Hippocampal formation (tissue), 2 donors: Measurements from ENCODE around the gene JMJD1C.
"Not testable (repeated sequence)": the region's sequence is repeated elsewhere in the genome, so short reads cannot be mapped to it uniquely, and the experiment has no call there.

Experiments used
- DNase-seq, 2 donors: peaks; one replicate each; lab custom pipeline; 2025; lab: John Stamatoyannopoulos, UW

JMJD1C gene

GRCh38 chr10:63261496-63261895, 204.3 kb downstream of the JMJD1C start:
- no peak for DNase-seq

GRCh38 chr10:63260860-63261251, 204.9 kb downstream of the JMJD1C start:
- no peak for DNase-seq

DNA sequence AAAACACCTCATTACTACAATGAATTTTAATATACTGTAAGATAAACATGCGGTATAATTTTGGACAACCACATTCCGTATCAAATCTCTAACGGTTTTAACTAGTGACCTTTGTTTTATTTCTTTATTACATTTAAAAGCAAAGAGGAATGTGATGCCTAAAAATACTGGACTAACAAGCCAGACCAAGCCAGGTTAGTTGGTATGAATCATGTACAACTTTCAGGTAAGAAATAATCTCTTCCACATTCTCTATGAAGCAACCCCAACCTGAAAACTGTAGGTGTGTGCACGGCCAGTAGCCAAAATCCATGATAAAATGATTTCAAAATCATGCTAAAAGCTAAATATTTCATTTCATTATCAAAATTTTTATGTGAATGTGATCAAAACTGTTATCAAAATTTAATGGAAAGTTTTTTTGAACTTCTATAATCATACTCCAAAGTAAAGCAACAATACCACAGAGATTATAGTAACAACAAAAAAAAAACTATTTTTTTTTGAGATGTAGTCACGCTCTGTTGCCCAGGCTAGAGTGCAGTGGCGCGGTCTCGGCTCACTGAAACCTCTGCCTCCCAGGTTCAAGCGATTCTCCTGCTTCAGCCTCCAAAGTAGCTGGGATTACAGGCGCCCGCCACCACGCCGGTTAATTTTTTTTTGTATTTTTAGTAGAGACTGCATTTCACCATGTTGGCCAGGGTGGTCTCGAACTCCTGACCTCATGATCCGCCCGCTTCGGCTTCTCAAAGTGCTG, 205.5 kb downstream of the JMJD1C start:
- DNase-seq = no peak

- no peak for DNase-seq
Measured at GRCh38 chr10:63258920-63259678, 206.7 kb downstream of the JMJD1C start.

DNA sequence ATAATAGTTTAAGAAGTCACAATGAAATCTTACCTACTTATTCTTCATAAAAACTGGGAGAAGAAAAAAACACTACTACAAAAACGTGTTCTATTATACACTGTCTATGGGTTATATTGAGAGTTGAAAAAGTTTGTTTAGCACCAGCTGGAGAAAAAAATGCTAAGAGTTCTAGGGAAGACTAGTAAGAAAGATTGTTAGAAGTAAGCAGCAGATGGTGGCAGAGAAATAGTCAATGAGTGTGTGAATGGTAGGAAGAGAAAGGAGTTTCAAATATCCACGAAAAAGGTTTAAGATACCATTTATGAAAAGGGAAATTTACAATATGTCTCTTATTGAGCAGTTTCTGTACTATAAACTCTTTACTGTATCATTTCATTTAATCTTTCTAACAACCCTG, 208.0 kb downstream of the JMJD1C start:
- DNase-seq = no peak

GRCh38 chr10:63256009-63256773, 209.6 kb downstream of the JMJD1C start:
- DNase-seq = no peak

DNA sequence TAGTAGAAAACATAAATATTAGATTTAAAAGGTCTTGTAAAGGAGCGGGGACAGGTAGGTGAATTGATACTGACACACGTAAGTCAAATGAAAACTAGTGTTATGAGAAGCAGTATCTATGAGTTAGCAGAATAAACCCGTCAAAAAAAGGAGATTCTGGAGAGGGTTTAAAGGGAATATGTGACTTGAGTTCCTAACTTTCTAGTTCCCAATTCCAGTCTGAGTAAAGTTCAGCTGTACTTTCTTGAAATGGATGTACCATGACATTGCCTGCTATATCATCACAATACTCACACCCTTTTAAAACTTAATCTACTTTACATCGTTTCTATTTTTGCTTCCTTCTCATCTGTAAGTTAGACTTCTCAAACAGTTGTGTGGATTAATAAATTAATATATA, 210.5 kb downstream of the JMJD1C start:
- DNase-seq = no peak

GRCh38 chr10:63253040-63253439, 212.7 kb downstream of the JMJD1C start:
- DNase-seq = no peak

GRCh38 chr10:63252095-63252762, 213.5 kb downstream of the JMJD1C start:
- DNase-seq = no peak

- no peak for DNase-seq
Measured at GRCh38 chr10:63250032-63250431, 215.7 kb downstream of the JMJD1C start.

DNA sequence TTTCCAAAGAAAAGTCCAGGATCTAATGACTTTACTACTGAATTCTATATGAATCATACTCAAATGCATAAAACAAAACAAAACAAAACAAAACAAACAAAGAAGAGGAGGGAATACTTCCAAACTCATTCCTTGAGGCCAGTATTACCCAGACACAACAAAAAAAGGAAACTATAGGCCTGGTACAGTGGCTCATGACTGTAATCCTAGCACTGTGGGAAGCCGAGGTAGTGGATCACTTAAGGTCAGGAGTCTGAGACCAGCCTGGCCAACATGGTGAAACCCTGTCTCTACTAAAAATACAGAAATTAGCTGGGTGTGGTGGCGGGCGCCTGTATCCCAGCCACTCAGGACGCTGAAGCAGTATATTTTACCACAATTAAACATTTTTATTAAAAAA, 218.0 kb downstream of the JMJD1C start:
- DNase-seq = no peak

DNA sequence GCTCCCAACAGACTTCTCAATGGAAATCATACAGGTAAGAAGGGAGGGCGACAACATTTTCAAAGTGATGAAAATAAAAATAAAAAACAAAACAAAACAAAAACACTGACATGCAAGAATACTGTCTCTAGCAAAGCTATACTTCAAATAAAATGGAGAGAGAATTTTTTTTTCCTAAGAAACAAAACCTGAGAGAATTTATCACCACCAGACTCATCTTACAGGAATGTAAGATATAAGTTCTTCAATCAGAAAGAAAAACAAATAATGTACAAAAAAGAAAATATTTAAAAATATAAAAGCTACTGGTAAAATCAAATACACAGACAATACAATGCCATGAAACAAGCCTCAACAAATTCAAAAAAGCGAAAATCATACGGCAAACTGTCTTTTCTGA, 219.4 kb downstream of the JMJD1C start:
- DNase-seq = no peak

DNA sequence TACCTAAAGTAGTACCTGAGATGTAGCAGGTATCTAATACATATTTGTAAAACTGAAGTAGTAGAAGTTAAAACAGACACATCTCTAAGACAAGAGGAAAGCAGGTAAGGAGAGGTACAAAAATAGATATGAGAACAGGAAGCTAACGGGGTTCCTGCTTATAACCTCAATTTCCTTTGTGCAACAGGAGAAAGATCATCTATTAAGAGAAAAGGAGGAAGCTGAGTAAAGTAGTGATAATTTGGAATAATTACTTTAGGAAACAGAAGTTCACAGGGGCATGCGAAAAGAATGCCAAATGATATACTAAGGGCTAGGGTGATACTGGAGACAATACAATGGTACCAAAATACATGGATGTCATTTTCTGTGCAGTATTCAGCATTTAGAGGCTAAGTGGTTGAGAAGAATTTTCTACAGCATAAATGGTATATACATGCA, 223.9 kb downstream of the JMJD1C start:
- no peak for DNase-seq

DNA sequence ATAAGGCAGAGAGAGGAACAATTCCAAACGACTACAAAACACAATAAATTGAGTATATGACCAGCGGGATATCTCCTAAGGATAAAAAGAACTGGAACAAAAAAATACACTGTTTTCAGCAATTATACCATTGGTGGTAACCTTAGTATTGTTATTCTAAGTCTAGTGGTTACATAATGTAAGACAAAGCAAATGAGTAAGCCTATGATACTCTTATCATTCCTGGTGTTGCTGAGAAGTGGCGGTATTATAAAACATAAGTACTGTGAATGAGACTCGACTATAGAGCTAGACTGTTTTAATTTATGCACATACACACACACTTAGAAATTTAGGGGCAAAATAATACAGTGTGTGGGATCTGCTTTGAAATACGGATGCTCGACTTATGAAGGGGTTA, 225.0 kb downstream of the JMJD1C start:
- no peak for DNase-seq

DNA sequence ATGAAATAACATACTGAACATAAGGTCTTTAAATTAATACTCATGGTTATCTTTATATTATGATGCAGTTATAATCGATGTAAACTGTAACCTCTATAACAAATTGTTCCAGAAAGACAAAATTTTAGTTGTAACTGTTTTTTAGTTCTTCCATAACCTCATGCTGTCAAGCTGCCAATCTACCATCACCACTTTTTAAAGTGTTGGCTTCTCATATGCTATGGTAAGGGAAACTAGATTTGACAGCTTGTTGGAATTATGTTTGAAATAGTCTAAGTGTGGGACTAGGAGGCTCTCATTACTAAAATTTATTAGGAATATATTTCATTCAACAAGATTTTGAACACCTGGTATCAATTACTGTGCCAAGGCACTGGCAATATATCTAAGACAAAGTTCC, 227.3 kb downstream of the JMJD1C start:
- no peak for DNase-seq

DNA sequence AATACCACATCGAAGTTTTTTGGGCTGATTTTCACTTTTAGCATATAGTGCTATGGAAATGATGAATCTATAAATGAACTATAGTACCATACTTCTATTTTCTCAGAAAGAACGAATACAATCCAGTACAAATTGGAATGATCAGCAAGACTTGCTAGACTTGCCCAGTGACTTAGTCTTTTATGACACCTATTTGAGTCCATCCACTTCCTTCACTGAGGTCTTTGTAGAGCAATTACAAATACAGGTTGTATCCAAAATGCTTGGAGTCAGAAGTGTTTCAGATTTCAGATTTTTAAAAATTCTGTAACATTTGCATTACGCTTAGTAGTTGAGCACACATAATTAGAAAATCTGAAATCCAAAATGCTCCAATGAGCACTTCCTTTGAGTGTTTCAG, 228.4 kb downstream of the JMJD1C start:
- DNase-seq = no peak

GRCh38 chr10:63236113-63236935, 229.5 kb downstream of the JMJD1C start:
- DNase-seq = no peak

DNA sequence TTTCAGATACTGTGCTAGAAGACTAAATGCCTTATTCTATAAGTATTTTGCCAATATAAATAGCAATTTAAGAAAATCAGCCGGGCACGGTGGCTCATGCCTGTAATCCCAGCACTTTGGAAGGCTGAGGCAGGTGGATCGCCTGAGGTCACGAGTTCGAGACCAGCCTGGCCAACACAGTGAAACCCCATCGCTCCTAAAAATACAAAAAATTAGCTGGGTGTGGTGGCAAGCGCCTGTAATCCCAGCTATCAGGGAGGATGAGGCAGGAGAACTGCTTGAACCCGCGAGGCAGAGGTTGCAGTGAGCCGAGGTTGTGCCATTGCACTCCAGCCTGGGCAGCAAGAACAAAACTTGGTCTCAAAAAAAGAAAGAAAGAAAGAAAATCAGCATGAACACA, 230.6 kb downstream of the JMJD1C start:
- not testable (repeated sequence) for DNase-seq

GRCh38 chr10:63229161-63229560, 236.6 kb downstream of the JMJD1C start:
- DNase-seq = no peak

- DNase-seq = no peak
Measured at GRCh38 chr10:63228237-63228636, 237.5 kb downstream of the JMJD1C start.

DNA sequence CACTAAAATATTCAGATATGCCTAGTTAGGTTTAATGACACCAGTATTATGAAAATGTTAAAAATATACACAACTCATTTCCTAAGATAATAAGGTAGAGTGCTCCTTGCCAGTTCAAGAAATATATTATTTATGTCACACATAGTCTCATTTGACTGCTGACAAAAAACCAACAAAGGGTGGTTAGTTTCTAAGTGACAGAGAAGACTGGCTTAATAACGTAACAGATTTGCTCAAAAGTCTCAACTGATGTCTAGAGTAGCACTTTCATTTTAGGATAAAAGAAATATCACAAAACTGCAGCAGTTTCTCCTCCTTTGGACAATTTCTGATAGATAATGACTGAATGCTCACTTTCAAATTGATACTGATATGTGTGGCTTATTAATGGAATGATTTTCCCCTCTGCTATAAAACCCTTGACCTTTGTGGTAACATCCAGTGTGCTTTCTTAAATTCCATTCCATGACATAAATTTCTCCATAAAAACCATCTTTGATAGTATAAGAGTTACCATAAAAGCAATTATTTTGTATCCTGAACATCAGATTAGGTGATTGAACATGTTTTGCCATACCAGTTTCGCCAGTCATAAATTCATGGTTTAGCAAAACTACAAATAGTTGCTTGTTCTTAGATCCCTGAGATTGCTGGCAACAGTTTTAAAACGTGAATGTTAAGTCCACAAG, 238.4 kb downstream of the JMJD1C start:
- DNase-seq = no peak
